DND-41 (cell line): ENCODE results near the gene ARSB.

Source experiments
- ATAC-seq: fragments of 200-7000 bp; cut with Tn5 transposase; 3 replicates; pipeline ENCODE4 v1.9.1; 2021; ENCODE audit warnings: low read depth; ENCODE audit not compliant: insufficient read depth
- DNase-seq: peaks from one replicate; pipeline ENCODE4 v3.0.0-alpha.2; 2020
- H2AFZ ChIP-seq: 2 replicates; pipeline ENCODE4 v1.6.0; 2012; ENCODE audit warnings: low read depth, low read length
- H3K27ac ChIP-seq: 2 replicates; pipeline ENCODE4 v1.5.1; 2012; ENCODE audit warnings: low read length, inconsistent platforms
- H3K27me3 ChIP-seq: fragments of 200-600 bp; sonication (generic); 2 replicates; pipeline ENCODE4 v1.6.0; 2012; ENCODE audit warnings: low read length, mild to moderate bottlenecking, inconsistent platforms; ENCODE audit not compliant: insufficient read depth, poor library complexity
- H3K36me3 ChIP-seq: 2 replicates; pipeline ENCODE4 v1.5.1; 2012; ENCODE audit warnings: low read length, inconsistent platforms; ENCODE audit not compliant: insufficient read depth
- H3K4me1 ChIP-seq: 2 replicates; pipeline ENCODE4 v1.5.1; 2012; ENCODE audit warnings: mild to moderate bottlenecking, low read length; ENCODE audit not compliant: insufficient read depth
- H3K4me2 ChIP-seq: 2 replicates; pipeline ENCODE4 v1.6.0; 2012; ENCODE audit warnings: mild to moderate bottlenecking, moderate library complexity, low read length, inconsistent platforms; ENCODE audit not compliant: insufficient read depth
- H3K4me3 ChIP-seq, 2 experiments: fragments of 200-600 bp in 1 of 2; shearing (Covaris generic) in 1 of 2; 2 replicates each; pipeline ENCODE4 v1.5.1; 2012 to 2016; ENCODE audit warnings: inconsistent platforms in 2 of 2, low read length in 2 of 2, mild to moderate bottlenecking in 2 of 2, low read depth in 1 of 2, moderate library complexity in 1 of 2
- H3K79me2 ChIP-seq: 2 replicates; pipeline ENCODE4 v1.6.0; 2012; ENCODE audit warnings: low read length, inconsistent platforms; ENCODE audit not compliant: insufficient read depth
- H3K9ac ChIP-seq: 2 replicates; pipeline ENCODE4 v1.6.0; 2012; ENCODE audit warnings: low read depth, mild to moderate bottlenecking, inconsistent platforms, low read length, moderate library complexity
- H3K9me3 ChIP-seq: 2 replicates; pipeline ENCODE4 v1.5.1; 2012; ENCODE audit warnings: low read length, moderate library complexity, mild to moderate bottlenecking, inconsistent platforms; ENCODE audit not compliant: insufficient read depth, severe bottlenecking
- H4K20me1 ChIP-seq: 2 replicates; pipeline ENCODE4 v1.6.0; 2012; ENCODE audit warnings: low read length; ENCODE audit not compliant: insufficient read depth
- CTCF ChIP-seq: IDR thresholded peaks from 2 replicates; pipeline ENCODE4 v1.5.1; 2012; ENCODE audit warnings: borderline replicate concordance, low read length, moderate library complexity, mild to moderate bottlenecking; ENCODE audit not compliant: poor library complexity, severe bottlenecking; ENCODE audit errors: extremely low read depth
- EZH2 ChIP-seq: IDR thresholded peaks from 3 replicates; pipeline ENCODE4 v1.6.1; 2012; ENCODE audit warnings: borderline replicate concordance, low read depth, mild to moderate bottlenecking, moderate library complexity, low read length, inconsistent platforms; ENCODE audit not compliant: severe bottlenecking

Gene ARSB

GRCh38 chr5:78975035-78975434 is 10.1 kb downstream of the ARSB start:
- H3K4me1 ChIP-seq: no peaks in the 10 kb centered on the region
- no peaks in the 10 kb centered on the region for H3K9me3 ChIP-seq
- no peak overlapping the region for H2AFZ ChIP-seq
- H3K36me3 ChIP-seq: no peaks in the 10 kb centered on the region
- peaks cover 4% of the 10 kb centered on the region; the same call in 1 of the 2 replicates for H3K79me2 ChIP-seq
- no peak overlapping the region for H3K27ac ChIP-seq
- TF ChIP-seq CTCF: no peak
- no peak for TF ChIP-seq EZH2
- peaks cover 4% of the 10 kb centered on the region; the same call in 1 of the 2 replicates for H4K20me1 ChIP-seq
- H3K4me2 ChIP-seq: no peak overlapping the region
- H3K27me3 ChIP-seq: no peaks in the 10 kb centered on the region
- H3K4me3 ChIP-seq: no peak overlapping the region
- no peak for DNase-seq
- H3K9ac ChIP-seq: no peak overlapping the region
- no peak for ATAC-seq

GRCh38 chr5:78974601-78975000 is 10.5 kb downstream of the ARSB start:
- H3K36me3 ChIP-seq: no peaks in the 10 kb centered on the region
- H2AFZ ChIP-seq: no peak overlapping the region
- H3K79me2 ChIP-seq: peaks cover 3% of the 10 kb centered on the region; the same call in 1 of the 2 replicates
- H3K4me2 ChIP-seq: no peak overlapping the region
- no peaks in the 10 kb centered on the region for H3K4me1 ChIP-seq
- DNase-seq (no peak), ATAC-seq (no peak)
- H3K9me3 ChIP-seq: no peaks in the 10 kb centered on the region
- no peak for TF ChIP-seq EZH2
- TF ChIP-seq CTCF: no peak
- H3K27me3 ChIP-seq: no peaks in the 10 kb centered on the region
- H4K20me1 ChIP-seq: peaks cover 4% of the 10 kb centered on the region; the same call in 1 of the 2 replicates
- no peak overlapping the region for H3K4me3 ChIP-seq
- no peak overlapping the region for H3K27ac ChIP-seq
- no peak overlapping the region for H3K9ac ChIP-seq

- no peak for DNase-seq
- Histone ChIP-seq H3K4me2 (no peak overlapping the region), H3K4me1 (no peaks in the 10 kb centered on the region), H3K36me3 (no peaks in the 10 kb centered on the region), H3K9ac (no peak overlapping the region), H3K27me3 (no peaks in the 10 kb centered on the region), H3K79me2 (peaks cover 3% of the 10 kb centered on the region; the same call in 1 of the 2 replicates), H3K27ac (no peak overlapping the region), H3K9me3 (no peaks in the 10 kb centered on the region), H2AFZ (no peak overlapping the region), H4K20me1 (peaks cover 4% of the 10 kb centered on the region; the same call in 1 of the 2 replicates), H3K4me3 (no peak overlapping the region)
- ATAC-seq: no peak
- no peak for TF ChIP-seq EZH2
- TF ChIP-seq CTCF: no peak
Measured at GRCh38 chr5:78974011-78974410, 11.1 kb downstream of the ARSB start.
